Uterus (tissue), 4 donors: Measurements from ENCODE around the gene PDPR. TPM values are rescaled to one million over a fixed set of nuclear protein-coding genes. Genes with fewer than 3 reads are reported as not detected.
"Not testable (repeated sequence)": the region's sequence is repeated elsewhere in the genome, so short reads cannot be mapped to it uniquely, and the experiment has no call there.

Experiments used
- DNase-seq, 2 donors: peaks; one replicate each; pipeline ENCODE4 v3.0.0-alpha.2; 2019 to 2020
- H3K27ac ChIP-seq, 2 donors: fragments of 200-600 bp; sonication (generic); 1 replicate in 1 of 2; 2 replicates in 1 of 2; pipeline ENCODE4 v1.5.1; 2016 to 2018
- H3K27me3 ChIP-seq, 2 donors: fragments of 200-600 bp; sonication (generic); one replicate each; pipeline ENCODE4 v1.5.1; 2018 to 2019; ENCODE audit warnings: control low read depth in 1 of 2
- H3K36me3 ChIP-seq, 2 donors: fragments of 200-600 bp; sonication (generic); one replicate each; pipeline ENCODE4 v1.5.1; 2019; ENCODE audit warnings: control low read depth in 1 of 2
- H3K4me1 ChIP-seq, 2 donors: fragments of 200-600 bp; sonication (generic); one replicate each; pipeline ENCODE4 v1.5.1; 2018 to 2019; ENCODE audit warnings: control low read depth in 1 of 2
- H3K4me3 ChIP-seq, 2 donors: fragments of 200-600 bp; sonication (generic); 1 replicate in 1 of 2; 2 replicates in 1 of 2; pipeline ENCODE4 v1.5.1; 2018 to 2019; ENCODE audit warnings: mild to moderate bottlenecking in 1 of 2
- H3K9me3 ChIP-seq, 2 donors: fragments of 200-600 bp; sonication (generic); one replicate each; pipeline ENCODE4 v1.5.1; 2019; ENCODE audit warnings: control low read depth in 1 of 2
- POLR2A ChIP-seq, 2 donors: fragments of 450-650 bp; IDR thresholded peaks; one replicate each; pipeline ENCODE4 v1.6.1; 2016; ENCODE audit warnings: antibody characterized with exemption in 2 of 2, mild to moderate bottlenecking in 1 of 2, moderate library complexity in 1 of 2
- intact Hi-C: fragments of 100-400 bp; cut with DNase I; formaldehyde crosslinking; loops from one replicate; pipeline ENCODE4 v1.15.1; 2023; ENCODE audit warnings: low total_unique reads
- total RNA-seq, 4 donors: library from RNA; depleted of rRNA in 3 of 4; stranded (reverse); fragments of >200 nt in 3 of 4; gene quantifications; one replicate each; pipeline versions ENCODE4 v1.1.0 to v1.2.4, GENCODE V29; 2014 to 2023
- TF ChIP-seq, protein P1 (sequence below), 4 experiments: fragments of 200-600 bp in 2 of 4; fragments of 450-650 bp in 2 of 4; sonication (generic) in 2 of 4; IDR thresholded peaks; one replicate each; pipeline ENCODE4 v1.5.1; 2016 to 2019; ENCODE audit warnings: antibody characterized with exemption in 4 of 4, mild to moderate bottlenecking in 2 of 4, moderate library complexity in 1 of 4
- donor health status: DM: yes; HTN: yes; CAD: no.

PDPR gene
- total RNA-seq, 4 donors from 2014 or later = 23.2 to 63.8 (median 44.2) TPM

DNA sequence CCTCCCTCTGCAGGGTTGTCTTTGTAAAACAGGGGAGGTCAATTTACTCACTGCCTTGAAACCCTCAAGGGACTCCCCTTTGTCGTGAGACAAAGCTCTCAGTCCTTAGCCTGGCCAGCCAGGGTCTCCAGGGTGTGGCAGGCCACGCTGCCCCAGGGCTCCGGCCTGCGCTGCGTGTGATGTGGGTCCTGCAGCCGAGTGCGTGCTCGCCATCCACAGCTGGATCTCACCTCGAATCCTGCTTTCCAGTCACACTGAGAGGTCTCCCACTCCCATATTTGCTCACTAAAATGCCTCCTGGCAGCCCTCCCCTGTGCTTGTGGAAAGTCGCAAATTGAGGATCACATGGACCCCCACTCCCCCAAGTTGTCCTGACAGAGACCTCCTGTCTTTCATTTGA, 49.5 kb downstream of the PDPR start:
- DNase-seq = no peak
- no peaks in the 10 kb centered on the region for H3K9me3 ChIP-seq

DNA sequence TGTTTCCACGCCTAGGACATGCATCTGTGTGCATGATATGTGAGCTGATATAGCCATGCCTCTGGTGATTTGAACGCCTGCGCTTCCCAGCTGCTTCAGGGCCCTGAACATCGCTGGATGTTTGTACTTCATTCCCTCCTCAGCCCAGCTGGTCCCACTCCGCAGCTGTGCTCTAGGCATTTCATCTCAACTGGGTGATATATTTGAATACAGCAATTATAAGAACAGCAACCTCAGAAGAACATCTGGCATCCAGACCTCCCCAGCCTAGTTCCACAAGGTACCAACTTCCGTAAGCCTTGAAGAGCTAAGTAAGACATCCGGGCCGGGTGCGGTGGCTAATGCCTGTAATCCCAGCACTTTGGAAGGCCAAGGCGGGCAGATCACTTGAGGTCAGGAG, 52.6 kb downstream of the PDPR start:
- H3K4me3 ChIP-seq, DNase-seq: not testable (repeated sequence)

More for the DNA sequence above, 49.5 kb downstream of the PDPR start:
- H3K27me3 ChIP-seq = no peaks in the 10 kb centered on the region
- H3K4me1 ChIP-seq = no peaks in the 10 kb centered on the region
- H3K36me3 ChIP-seq = no peaks in the 10 kb centered on the region
- H3K4me3 ChIP-seq = no peak overlapping the region
- intact Hi-C loops = no loop called here
- no peak overlapping the region for H3K27ac ChIP-seq
- TF ChIP-seq POLR2A (IDR thresholded peaks at IDR 0.05) = no peak
- TF ChIP-seq, protein P1, sequence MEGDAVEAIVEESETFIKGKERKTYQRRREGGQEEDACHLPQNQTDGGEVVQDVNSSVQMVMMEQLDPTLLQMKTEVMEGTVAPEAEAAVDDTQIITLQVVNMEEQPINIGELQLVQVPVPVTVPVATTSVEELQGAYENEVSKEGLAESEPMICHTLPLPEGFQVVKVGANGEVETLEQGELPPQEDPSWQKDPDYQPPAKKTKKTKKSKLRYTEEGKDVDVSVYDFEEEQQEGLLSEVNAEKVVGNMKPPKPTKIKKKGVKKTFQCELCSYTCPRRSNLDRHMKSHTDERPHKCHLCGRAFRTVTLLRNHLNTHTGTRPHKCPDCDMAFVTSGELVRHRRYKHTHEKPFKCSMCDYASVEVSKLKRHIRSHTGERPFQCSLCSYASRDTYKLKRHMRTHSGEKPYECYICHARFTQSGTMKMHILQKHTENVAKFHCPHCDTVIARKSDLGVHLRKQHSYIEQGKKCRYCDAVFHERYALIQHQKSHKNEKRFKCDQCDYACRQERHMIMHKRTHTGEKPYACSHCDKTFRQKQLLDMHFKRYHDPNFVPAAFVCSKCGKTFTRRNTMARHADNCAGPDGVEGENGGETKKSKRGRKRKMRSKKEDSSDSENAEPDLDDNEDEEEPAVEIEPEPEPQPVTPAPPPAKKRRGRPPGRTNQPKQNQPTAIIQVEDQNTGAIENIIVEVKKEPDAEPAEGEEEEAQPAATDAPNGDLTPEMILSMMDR (IDR thresholded peaks at IDR 0.05) = no peak

DNA sequence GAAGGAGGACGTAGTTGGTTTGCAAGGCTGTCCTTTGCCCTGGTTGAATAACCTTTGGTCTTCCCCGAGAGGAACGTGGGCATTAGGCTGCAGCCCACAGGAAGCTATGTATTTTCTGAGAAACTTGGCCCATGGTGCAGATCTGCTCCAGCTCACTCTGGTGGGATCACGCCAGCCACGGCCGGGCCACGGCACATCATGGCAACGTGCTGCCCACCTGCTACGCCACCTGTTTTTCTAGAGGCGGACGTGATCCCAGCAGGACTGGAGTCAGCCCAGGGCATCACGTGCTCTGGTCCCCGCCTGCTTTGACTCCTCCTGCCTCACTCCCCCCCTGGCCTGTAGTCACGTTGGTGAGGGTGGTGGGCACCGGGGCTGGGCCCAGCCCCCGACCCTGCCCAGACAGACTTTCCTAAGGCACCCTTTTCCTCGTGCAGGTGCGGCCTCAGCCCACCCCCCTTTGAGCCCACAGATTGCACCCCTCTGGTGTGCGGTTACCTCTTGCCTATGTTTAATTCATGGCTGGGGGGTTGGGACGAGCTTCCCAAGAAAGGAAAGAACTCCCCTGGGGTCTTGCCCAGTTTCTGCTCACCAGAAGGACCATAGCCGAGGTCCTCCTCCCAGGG, 59.2 kb downstream of the PDPR start, which contains the start of gene CLEC18C:
Gene CLEC18C (plus strand): TSS at position 576 of the 626 bp plus-strand sequence. CDS start 492 bp downstream, outside the sequence.
- intact Hi-C loops, H3K27ac ChIP-seq, H3K4me3 ChIP-seq, H3K4me1 ChIP-seq, DNase-seq, H3K9me3 ChIP-seq, H3K36me3 ChIP-seq, H3K27me3 ChIP-seq: not testable (repeated sequence)

More for the DNA sequence above, 52.6 kb downstream of the PDPR start:
- H3K9me3 ChIP-seq, H3K27me3 ChIP-seq, H3K36me3 ChIP-seq, H3K4me1 ChIP-seq, intact Hi-C loops, H3K27ac ChIP-seq: not testable (repeated sequence)

DNA sequence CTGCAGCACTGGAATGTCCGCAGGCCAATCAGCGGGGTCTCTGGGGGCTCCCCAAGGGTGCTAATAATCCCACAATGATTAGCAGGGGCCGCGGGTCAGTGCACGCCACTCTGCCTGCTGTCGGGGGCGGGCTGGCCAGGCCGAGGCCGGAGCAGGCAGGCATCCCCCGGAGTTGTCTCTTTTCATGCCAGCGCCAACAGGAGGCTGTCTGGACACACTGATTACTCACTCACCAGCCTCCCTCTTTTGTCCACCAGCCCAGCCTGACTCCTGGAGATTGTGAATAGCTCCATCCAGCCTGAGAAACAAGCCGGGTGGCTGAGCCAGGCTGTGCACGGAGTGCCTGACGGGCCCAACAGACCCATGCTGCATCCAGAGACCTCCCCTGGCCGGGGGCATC, 59.8 kb downstream of the PDPR start:
- H3K27ac ChIP-seq, H3K27me3 ChIP-seq, intact Hi-C loops: not testable (repeated sequence)

DNA sequence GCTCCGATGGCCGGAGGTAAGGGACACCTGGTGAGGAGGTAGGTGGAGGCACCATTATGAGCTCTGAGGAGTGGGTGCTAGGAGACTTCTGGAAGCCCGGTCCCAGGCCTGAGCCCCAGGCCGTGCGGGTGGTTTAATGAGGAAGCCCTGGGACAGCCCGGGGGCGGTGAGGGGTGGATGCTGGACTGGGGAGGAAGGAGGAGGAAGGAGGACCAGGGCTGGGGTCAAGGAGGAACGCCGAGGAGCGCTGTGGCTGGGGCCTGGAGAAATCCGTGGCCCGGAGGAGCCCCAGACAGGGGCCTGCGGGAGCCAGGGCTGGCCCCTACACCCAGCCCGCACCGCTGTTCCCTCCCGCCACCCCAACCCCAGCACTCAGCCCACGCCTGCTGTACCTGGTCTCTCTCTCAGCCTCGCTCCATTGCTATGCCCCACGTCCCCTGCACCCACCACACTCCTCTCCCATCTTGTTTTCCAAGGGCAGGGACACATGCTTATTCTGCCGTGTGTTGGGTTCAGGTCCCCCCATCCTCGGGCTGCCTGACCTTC, 60.3 kb downstream of the PDPR start:
- H3K27me3 ChIP-seq, H3K36me3 ChIP-seq, H3K4me3 ChIP-seq, intact Hi-C loops, H3K27ac ChIP-seq, DNase-seq, H3K4me1 ChIP-seq, H3K9me3 ChIP-seq: not testable (repeated sequence)

More for the DNA sequence above, 59.8 kb downstream of the PDPR start:
- H3K4me1 ChIP-seq, H3K36me3 ChIP-seq, DNase-seq, H3K4me3 ChIP-seq, H3K9me3 ChIP-seq: not testable (repeated sequence)

DNA sequence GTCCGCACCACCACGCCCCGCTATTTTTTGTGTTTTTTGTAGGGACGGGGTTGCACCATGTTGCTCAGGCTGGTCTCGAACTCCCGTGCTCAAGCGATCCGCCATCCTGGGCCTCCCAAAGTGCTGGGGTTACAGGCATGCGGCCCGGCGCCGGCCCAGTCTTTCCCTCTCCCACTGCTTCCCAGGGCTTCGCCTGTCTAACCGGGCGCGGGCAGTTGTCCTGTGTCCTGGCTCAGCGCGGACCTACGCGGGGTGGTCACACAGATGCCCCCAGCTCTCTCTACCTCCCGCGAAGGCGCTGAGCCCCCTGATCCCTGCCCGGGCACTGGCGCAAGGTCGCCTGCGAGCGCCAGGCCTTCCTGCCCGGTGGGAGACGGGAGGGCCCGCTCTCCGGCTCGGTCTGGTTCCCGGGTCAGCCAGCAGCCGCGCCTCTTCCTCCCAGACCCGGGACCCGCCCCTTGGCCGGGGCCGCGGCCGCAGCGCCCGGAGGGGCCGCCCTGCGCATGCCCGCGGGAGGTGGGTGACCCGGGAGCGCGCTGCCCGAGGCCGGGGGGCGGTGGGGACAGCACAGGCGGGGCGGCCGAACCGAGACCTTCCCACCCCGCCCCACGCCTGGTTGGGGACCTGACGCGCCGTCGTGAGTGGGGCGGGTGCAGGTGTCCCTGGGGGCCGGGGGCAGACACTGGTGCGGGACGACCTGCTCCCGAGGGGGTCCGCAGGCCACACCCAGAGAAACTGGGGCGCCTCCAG, 73.9 kb downstream of the PDPR start:
- DNase-seq, H3K36me3 ChIP-seq, H3K27me3 ChIP-seq, H3K9me3 ChIP-seq, intact Hi-C loops, H3K4me1 ChIP-seq: not testable (repeated sequence)
- H3K4me3 ChIP-seq = peak overlapping the region in 1 of 2 donors; percentile 32
- peak overlapping the region; percentile 57 to 77 for H3K27ac ChIP-seq

DNA sequence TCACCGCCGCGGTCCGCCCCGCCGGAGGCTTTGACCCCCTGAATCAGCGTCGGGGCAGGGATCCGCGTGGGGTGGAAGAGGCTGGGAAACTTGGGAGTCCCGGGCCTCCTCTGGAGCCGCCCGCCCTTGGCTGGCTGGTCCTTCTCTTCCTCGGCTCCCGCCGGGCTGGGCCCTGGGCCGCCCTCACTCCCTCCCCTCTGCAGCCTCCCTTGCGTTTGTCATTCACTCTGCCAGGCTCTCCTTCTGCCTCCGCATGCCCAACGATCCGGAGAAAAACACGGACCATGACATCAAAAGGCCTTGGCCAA, 74.4 kb downstream of the PDPR start:
- H3K4me3 ChIP-seq = peak overlapping the region in 1 of 2 donors; percentile 32
- H3K27me3 ChIP-seq, intact Hi-C loops, DNase-seq, H3K4me1 ChIP-seq, H3K36me3 ChIP-seq, H3K9me3 ChIP-seq: not testable (repeated sequence)
- H3K27ac ChIP-seq = peak overlapping the region; percentile 57 to 77

DNA sequence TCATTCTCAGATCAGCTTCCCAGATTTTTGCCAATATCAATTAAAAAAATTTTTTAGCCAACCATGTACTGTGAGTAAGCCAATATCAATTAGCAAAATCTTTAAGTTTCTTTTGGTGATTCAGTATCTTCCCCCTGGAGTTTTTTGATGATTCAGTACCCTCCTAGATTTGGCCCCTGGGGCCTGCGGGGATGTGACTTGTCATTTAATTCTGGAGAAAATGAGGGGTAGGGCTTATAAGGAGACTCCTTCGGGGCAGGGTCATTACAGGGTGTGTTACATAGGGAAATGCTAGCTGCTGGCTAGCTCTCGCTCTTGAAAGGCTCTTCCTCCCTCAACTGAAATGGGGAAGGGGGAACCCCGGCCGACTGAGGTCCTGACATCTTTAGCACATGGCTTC, 76.4 kb downstream of the PDPR start:
- H3K27ac ChIP-seq, H3K9me3 ChIP-seq: not testable (repeated sequence)

DNA sequence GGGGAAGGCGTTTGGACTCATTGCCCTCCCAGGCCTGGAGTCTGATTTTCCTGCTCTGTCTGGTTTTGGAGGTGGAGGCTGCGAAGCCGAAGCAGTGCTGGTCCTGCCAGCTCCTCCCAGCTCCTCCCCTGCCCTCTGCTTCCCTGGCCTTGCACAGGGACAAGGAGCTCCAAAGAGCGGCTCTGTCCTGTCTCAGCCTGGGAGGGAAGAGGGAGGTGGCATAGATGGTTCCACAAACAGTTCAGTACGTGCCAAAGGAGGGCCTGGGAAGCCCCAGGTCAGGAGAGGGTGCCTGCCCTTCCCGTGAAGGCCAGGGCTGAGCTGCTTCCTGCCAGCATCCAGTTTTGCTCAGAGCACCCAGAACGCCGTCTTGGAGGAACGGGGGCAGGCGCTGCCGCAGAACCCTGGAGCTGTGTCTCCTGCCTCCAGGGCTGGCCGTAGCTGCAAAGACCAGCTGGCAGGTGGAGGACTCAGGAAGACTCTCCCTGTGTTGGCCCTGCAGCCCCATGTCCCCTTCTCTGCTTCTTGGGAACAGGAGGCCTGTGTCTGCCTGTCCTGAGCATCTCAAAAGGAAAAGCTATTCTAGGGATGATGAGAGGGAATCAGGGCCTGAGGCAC, 82.7 kb downstream of the PDPR start:
- DNase-seq, H3K4me1 ChIP-seq, intact Hi-C loops, H3K9me3 ChIP-seq, H3K36me3 ChIP-seq, H3K4me3 ChIP-seq, H3K27ac ChIP-seq, H3K27me3 ChIP-seq: not testable (repeated sequence)

More for the DNA sequence above, 76.4 kb downstream of the PDPR start:
- DNase-seq, H3K27me3 ChIP-seq, H3K4me1 ChIP-seq, H3K36me3 ChIP-seq, H3K4me3 ChIP-seq, intact Hi-C loops: not testable (repeated sequence)

DNA sequence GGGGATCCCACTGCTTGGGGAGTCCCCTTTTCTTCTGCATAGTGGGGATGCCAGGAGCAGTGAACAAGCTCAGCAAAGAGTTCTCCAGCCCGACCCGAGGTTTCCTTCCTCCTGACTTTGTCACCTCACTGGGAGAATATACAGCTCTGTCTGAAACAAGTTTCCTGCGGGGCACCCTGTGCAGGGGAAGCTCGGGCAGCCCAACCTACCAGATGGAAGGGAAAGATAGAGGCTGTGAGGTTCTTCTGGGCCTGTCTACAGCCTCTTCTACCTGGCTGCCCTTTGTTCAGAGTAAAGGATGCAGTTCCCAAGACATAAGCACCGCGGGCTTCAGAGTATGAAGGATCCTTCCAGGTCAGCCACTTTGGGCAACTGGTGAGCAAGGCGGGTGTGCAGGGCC, 83.5 kb downstream of the PDPR start:
- H3K27me3 ChIP-seq, DNase-seq, H3K4me1 ChIP-seq, H3K36me3 ChIP-seq, H3K27ac ChIP-seq, intact Hi-C loops, H3K9me3 ChIP-seq, H3K4me3 ChIP-seq: not testable (repeated sequence)

DNA sequence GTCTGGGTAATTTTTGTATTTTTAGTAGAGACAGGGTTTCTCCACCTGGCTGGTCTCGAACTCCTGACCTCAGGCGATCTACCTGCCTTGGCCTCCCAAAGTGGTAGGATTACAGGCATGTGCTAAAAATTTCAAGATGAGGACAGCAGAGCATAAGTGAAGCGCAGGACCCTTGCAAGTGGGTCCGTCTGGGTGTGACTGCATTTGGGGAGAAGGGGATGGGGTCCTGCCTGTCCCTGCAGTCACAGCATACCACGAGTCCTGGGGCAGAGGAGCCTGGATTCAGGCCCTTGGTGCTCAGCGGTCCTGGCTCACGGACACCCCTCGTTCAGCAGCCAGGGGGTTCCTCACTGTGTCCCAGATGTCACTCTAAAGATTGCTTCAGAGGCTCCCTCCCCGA, 84.1 kb downstream of the PDPR start:
- H3K27ac ChIP-seq, H3K27me3 ChIP-seq, H3K4me3 ChIP-seq, DNase-seq, H3K4me1 ChIP-seq, intact Hi-C loops, H3K9me3 ChIP-seq, H3K36me3 ChIP-seq: not testable (repeated sequence)

DNA sequence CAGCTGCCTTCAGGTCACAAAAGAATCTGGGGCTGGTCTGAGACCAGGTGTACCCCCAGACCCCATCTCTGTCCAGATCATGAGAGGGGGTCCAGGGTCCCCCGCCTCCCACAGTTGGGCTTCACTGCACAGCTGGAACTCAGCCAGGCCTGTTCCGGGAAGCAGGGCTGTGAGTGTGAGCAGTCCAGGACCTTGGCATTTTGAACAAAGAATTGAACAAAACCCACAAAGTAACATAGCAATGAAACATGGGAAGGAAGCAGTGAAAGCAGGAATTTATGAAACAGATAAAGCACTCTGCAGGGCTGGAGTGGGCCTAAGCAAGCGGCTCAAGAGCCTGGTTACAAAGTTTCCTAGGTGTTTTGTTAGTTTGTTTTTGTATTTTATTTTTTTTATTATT, 84.5 kb downstream of the PDPR start:
- H3K36me3 ChIP-seq, H3K9me3 ChIP-seq, H3K27ac ChIP-seq, H3K27me3 ChIP-seq, DNase-seq, H3K4me3 ChIP-seq, intact Hi-C loops, H3K4me1 ChIP-seq: not testable (repeated sequence)
